A549 treated with dexamethasone at 1 μM for 4 hours (cell line): ENCODE data around the gene APEX1. TPM values are rescaled to one million over a fixed set of nuclear protein-coding genes. Genes with fewer than 3 reads are reported as not detected.

Experiments
- total RNA-seq: library from RNA; stranded (reverse); fragments of 200-300 nt; extraction: Qiagen RNA extraction; gene quantifications from 5 replicates; pipeline ENCODE4 v1.2.3, GENCODE V29; 2022

Gene APEX1
- total RNA-seq, result 251 to 268 TPM (median 260 TPM) in 5 replicates

GRCh38 chr14:20454516-20455354 is at the start of gene APEX1, which contains the start of gene OSGEP:
TSS of gene APEX1 (plus strand) at chr14:20455226. CDS start at chr14:20455646, 420 bp downstream.
TSS of gene OSGEP (minus strand) at chr14:20454812. CDS start at chr14:20454683, 129 bp downstream.

DNA sequence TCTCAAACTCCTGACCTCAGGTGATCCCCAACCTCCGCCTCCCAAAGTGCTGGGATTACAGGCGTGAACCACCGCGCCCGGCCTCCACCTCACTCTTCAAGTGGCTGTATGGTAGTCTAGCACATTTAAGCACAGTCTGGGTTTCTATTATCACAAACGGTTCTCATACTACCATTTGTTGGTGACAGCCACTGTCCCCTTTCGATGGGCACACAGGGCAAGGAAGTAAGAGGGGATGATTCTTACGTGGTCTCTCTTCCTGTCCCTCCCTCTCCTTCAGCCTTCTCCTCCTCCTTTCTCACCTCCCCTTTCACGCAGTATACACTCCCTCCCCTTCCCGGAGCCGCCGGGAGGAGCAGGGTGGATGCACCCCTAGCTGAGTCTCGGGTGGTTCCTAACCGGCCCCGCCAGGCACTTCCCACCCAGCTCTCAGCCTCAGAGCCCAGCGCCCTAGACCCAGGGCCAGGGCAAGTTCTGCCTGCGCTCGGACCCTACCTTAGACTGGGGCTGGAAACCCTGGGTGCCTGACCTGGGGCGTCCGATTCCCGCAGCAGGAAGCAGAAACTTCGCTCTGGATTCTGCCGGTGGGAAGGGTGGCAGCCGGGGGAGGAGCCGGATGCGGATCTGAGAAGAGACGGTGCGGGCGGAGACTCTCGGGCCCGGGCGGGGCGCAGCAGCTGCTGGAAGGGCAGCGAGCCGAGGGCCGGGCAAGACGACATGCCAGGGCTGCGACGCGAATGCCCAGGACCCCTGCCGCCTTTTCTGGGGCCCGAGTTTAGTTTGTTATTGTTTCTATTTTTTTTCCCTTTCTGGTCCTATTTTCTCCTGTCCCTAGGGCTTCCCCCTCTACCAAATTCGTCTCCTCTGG is 41.9 kb upstream of the APEX1 start, which contains the start of gene TEP1:
Gene TEP1 (minus strand): TSS at position 626 of the 868 bp plus-strand sequence. CDS start 5,062 bp downstream, outside the sequence.

DNA sequence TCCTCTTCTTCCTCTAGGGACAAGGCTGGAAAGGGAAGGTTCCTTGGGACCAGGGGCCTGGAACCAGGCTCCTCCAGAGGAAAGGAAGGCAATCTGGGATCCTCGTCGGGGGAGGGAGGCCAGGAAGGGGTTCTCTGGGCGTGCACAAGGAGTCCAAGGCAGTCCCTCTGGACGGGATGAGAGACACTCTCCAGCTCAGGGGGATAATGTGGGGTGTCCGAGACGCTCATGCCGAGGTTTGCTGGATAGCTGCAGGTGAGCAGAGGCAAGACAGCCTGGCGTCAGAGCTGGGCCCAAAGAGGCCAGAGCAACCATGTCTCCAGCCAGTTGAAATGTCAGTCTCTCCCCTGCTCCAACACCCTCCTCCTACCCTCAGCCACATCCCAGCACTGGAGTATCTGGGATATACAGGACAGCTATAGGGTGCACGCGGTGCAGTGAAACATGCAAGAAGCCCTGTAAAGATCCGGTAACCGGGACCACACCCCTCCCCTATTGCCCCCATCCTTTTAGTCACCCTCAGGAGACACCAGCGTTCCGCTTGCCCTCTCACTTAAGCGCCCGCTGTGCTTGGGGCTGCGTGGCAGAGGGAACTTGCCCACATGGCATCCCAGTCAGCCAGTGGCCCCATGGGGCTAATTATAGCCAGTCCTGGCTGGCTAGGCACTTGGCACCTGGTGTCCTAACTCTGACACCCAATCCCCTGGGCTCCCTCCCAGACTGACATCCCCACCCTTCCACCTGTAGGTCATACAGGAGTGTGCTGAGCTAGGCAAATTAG is 19.3 kb upstream of the APEX1 start, which contains the start of gene KLHL33:
Gene KLHL33 (minus strand): TSS at position 585 of the 781 bp plus-strand sequence. CDS start 355 bp downstream, at position 230.

DNA sequence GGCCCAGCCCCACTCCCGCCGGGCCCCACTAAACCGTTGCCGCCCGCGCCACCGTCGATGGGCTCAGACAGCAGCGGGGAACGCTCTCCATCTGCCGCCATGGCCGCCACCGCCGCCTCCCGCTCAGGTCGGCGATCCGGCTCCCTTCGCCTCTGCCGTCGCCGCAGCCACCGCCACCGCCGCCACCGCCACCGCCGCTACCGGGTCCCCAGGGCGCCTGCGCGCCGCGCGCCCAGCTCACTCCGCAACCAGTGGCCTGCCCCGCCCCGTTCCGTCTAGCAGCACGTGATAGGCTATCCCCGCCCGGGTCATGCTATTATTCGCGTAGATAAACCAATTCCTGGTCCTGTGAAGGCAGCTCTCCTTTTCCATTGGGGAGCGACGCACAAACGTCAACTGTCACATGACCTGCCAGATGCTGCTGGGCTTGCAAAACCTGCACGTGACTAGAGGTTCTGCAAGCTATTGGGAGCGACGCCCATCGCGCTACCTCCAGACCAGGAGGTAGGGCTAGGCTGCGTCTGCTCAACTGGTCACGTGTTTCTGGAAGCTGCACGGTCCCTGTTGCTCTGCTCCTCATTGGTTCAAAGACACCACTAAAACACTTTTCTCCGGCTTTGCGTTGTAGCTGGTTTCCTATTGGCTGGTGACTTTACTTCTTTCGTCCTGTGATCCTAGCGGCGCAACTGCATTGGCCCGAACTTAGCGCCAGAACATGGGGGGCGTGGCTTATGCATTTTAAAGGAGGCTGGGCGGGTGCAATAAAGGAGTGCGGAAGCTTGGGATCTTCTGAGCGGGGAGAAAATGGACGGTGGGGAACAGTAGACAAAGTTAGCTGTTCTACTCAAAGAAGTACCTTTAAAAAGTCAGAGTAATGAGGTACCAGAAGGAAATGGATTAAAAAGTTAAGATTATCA is 6.5 kb downstream of the APEX1 start, which contains the start of gene PIP4P1:
Gene PIP4P1 (minus strand): TSS at position 210 of the 917 bp plus-strand sequence. CDS start 109 bp downstream, at position 101.

DNA sequence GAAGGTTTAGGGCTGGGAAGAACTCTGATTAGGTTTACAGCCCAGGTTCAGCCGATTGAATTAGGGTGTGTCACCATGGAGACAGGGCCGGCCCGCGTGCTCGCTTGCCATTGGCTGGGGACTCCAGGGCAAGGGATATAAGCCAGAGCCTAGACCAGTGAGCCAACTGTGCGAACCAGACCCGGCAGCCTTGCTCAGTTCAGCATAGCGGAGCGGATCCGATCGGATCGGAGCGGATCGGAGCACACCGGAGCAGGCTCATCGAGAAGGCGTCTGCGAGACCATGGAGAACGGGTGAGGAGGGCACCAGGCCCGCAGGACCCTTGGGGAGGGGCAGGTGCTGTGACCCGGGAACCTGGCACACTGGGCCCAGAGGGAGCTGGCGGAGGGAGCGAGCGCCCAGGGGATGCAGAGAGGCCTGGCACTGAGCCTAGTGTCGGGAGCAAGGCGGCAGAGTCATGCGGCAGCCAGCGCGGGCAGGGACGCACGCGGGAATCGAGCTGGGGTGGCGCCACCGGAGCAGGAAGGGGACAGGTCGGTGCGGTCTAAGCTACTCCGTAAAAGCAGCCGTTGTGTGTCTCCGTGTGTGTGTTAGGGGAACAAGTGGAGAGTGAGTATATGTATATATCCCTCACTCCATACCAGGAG is 14.3 kb downstream of the APEX1 start, which contains the start of gene PNP:
Gene PNP (plus strand): TSS at position 165 of the 648 bp plus-strand sequence. CDS start 119 bp downstream, at position 284.

Other genes with a start within 250 kb of the APEX1 start
- gene OR11H6, start 231.5 kb upstream of the APEX1 start, total RNA-seq, result not detected in 5 replicates
- gene OR11H7, start 226.2 kb upstream of the APEX1 start, total RNA-seq, result not detected in 5 replicates
- gene OR11H4, start 215.9 kb upstream of the APEX1 start, total RNA-seq, result not detected in 5 replicates
- gene TTC5, start 149.3 kb upstream of the APEX1 start, total RNA-seq, result 15.4 to 24.7 TPM (median 18.6 TPM) in 5 replicates
- 34.9 to 47.1 TPM (median 38.8 TPM) in 5 replicates for gene CCNB1IP1, start 121.9 kb upstream of the APEX1 start, total RNA-seq
- gene PARP2, start 111.6 kb upstream of the APEX1 start, total RNA-seq, result 18.3 to 20.7 TPM (median 20.1 TPM) in 5 replicates
- 6.6 to 12.1 TPM (median 10.0 TPM) in 5 replicates for gene TEP1, start 41.7 kb upstream of the APEX1 start, total RNA-seq
- 0.01 TPM in 1 of 5 replicates, not detected in the others for gene KLHL33, start 19.1 kb upstream of the APEX1 start, total RNA-seq
- gene OSGEP, start 414 bp upstream of the APEX1 start, total RNA-seq, result 19.5 to 24.1 TPM (median 23.7 TPM) in 5 replicates
- gene PIP4P1, start 6.2 kb downstream of the APEX1 start, total RNA-seq, result 25.5 to 35.2 TPM (median 29.2 TPM) in 5 replicates
- 130 to 164 TPM (median 132 TPM) in 5 replicates for gene PNP, start 14.2 kb downstream of the APEX1 start, total RNA-seq
- 0.15 to 0.33 TPM (median 0.22 TPM) in 5 replicates for gene RNASE10, start 50.3 kb downstream of the APEX1 start, total RNA-seq
- not detected in 5 replicates for gene RNASE9, start 105.8 kb downstream of the APEX1 start, total RNA-seq
- gene RNASE11, start 132.8 kb downstream of the APEX1 start, total RNA-seq, result not detected in 5 replicates
- not detected in 5 replicates for gene RNASE12, start 136.2 kb downstream of the APEX1 start, total RNA-seq
- not detected in 5 replicates for gene OR6S1, start 186.5 kb downstream of the APEX1 start, total RNA-seq
- gene RNASE4, start 229.3 kb downstream of the APEX1 start, total RNA-seq, result 5.4 to 9.5 TPM (median 8.4 TPM) in 5 replicates
- 7.0 to 11.3 TPM (median 9.3 TPM) in 5 replicates for gene ANG, start 233.5 kb downstream of the APEX1 start, total RNA-seq